Measurements from ENCODE around the gene MLYCD. TPM values are rescaled to one million over a fixed set of nuclear protein-coding genes. Genes with fewer than 3 reads are reported as not detected.

Gene MLYCD
- total and polyA plus RNA-seq, 4 donors = 3.7 to 24.4 (median 7.5) TPM

GRCh38 chr16:83901101-83901500 lies 2.2 kb downstream of the MLYCD start:
- no peak for DNase-seq (ENCODE audit: low spot score)
- peaks cover 11 to 44% (median 34%) of the 10 kb centered on the region in 4 donors for H3K4me1 ChIP-seq (ENCODE audit: control insufficient read depth in 4 of 4, insufficient read depth in 4 of 4, low read length in 3 of 4)
- no peak for TF ChIP-seq RAD21 (IDR thresholded peaks at IDR 0.05)
- TF ChIP-seq, protein P1, sequence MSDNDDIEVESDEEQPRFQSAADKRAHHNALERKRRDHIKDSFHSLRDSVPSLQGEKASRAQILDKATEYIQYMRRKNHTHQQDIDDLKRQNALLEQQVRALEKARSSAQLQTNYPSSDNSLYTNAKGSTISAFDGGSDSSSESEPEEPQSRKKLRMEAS (IDR thresholded peaks at IDR 0.05) = no peak
- no peak for TF ChIP-seq FOXA1 (IDR thresholded peaks at IDR 0.05)
- TF ChIP-seq YY1 (IDR thresholded peaks at IDR 0.05) = no peak
- no peak for TF ChIP-seq ATF3 (IDR thresholded peaks at IDR 0.05)
- H3K9me3 ChIP-seq (ENCODE audit: control insufficient read depth in 4 of 4, low read length in 3 of 4) = no peaks in the 10 kb centered on the region
- no peaks in the 10 kb centered on the region for H3K27me3 ChIP-seq (ENCODE audit: control insufficient read depth in 4 of 4, insufficient read depth in 4 of 4, low read length in 3 of 4)
- peak overlapping the region in 1 of 2 donors; percentile 19 for H3K27ac ChIP-seq (ENCODE audit: low read depth in 1 of 2, low read length in 2 of 2)
- no peaks in the 10 kb centered on the region for H3K36me3 ChIP-seq (ENCODE audit: control insufficient read depth in 4 of 4, insufficient read depth in 3 of 4, low read depth in 1 of 4, low read length in 3 of 4)
- 95% methylated on average over 3 of the region's 3 CpGs for WGBS
- H3K9ac ChIP-seq (ENCODE audit: low read depth in 1 of 2, low read length in 2 of 2) = no peak overlapping the region
- peak overlapping the region in 1 of 3 donors; percentile 3 for H3K4me3 ChIP-seq (ENCODE audit: low read depth in 1 of 3, low read length in 3 of 3)

GRCh38 chr16:83903751-83904150 lies 4.8 kb downstream of the MLYCD start:
- Histone ChIP-seq H3K27me3 (ENCODE audit: control insufficient read depth in 4 of 4, insufficient read depth in 4 of 4, low read length in 3 of 4) (no peaks in the 10 kb centered on the region), H3K9ac (ENCODE audit: low read depth in 1 of 2, low read length in 2 of 2) (no peak overlapping the region), H3K9me3 (ENCODE audit: control insufficient read depth in 4 of 4, low read length in 3 of 4) (no peaks in the 10 kb centered on the region), H3K36me3 (ENCODE audit: control insufficient read depth in 4 of 4, insufficient read depth in 3 of 4, low read depth in 1 of 4, low read length in 3 of 4) (peaks cover 3 to 17% (median 11%) of the 10 kb centered on the region in 4 donors), H3K4me1 (ENCODE audit: control insufficient read depth in 4 of 4, insufficient read depth in 4 of 4, low read length in 3 of 4) (peaks cover 11 to 39% (median 29%) of the 10 kb centered on the region in 4 donors), H3K27ac (ENCODE audit: low read depth in 1 of 2, low read length in 2 of 2) (peak overlapping the region; percentile 2 to 66), H3K4me3 (ENCODE audit: low read depth in 1 of 3, low read length in 3 of 3) (no peak overlapping the region)
- TF ChIP-seq, protein P1 (IDR thresholded peaks at IDR 0.05) = peak; percentile 61
- TF ChIP-seq TAF1 (conservative IDR thresholded peaks at IDR 0.05) (no peak), RXRA (IDR thresholded peaks at IDR 0.05) (peak; percentile 79 to 83), NR2F2 (IDR thresholded peaks at IDR 0.05) (peak; percentile 32), SP1 (IDR thresholded peaks at IDR 0.05) (peak; percentile 43), HNF4A (conservative IDR thresholded peaks at IDR 0.05) (peak in 1 of 2 donors; percentile 23), FOXA1 (IDR thresholded peaks at IDR 0.05) (no peak)
- 39% methylated on average over 10 of the region's 10 CpGs for WGBS
- DNase-seq (ENCODE audit: low spot score) = no peak

DNA sequence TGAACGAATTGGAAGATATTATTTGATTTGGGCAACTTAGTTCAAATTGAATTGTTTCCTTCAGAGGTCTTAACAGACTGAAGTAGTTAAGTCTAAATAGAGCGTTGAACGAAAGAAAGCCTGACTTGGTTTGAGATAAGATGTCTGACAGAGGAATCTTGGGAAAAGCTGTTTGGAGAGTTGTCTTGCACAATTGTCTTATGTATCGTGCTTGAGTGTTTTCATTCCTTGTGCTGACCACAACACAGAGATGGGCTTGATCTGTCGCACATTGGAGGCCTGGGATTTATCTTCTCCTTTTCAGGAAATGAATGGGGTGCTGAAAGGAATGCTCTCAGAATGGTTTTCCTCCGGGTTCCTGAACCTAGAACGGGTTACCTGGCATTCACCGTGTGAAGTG lies 7.8 kb downstream of the MLYCD start:
- TF ChIP-seq NR2F2 (IDR thresholded peaks at IDR 0.05) (no peak), FOXA2 (IDR thresholded peaks at IDR 0.05) (no peak), JUND (IDR thresholded peaks at IDR 0.05) (no peak), HNF4A (conservative IDR thresholded peaks at IDR 0.05) (no peak), GABPA (IDR thresholded peaks at IDR 0.05 in 1 of 2, conservative IDR thresholded peaks at IDR 0.05 in 1 of 2) (no peak), ATF3 (IDR thresholded peaks at IDR 0.05) (no peak), SP1 (IDR thresholded peaks at IDR 0.05) (no peak), EGR1 (IDR thresholded peaks at IDR 0.05; ENCODE audit: low read depth in 2 of 2) (no peak), CTCF (IDR thresholded peaks at IDR 0.05; ENCODE audit: low read depth, low read length, missing input control) (no peak), YY1 (IDR thresholded peaks at IDR 0.05) (no peak), HNF4G (IDR thresholded peaks at IDR 0.05) (no peak), RXRA (IDR thresholded peaks at IDR 0.05) (no peak), RAD21 (IDR thresholded peaks at IDR 0.05) (no peak), TAF1 (conservative IDR thresholded peaks at IDR 0.05) (no peak), FOXA1 (IDR thresholded peaks at IDR 0.05) (no peak)
- TF ChIP-seq, protein P1 (IDR thresholded peaks at IDR 0.05) = no peak
- TF ChIP-seq, protein P2, sequence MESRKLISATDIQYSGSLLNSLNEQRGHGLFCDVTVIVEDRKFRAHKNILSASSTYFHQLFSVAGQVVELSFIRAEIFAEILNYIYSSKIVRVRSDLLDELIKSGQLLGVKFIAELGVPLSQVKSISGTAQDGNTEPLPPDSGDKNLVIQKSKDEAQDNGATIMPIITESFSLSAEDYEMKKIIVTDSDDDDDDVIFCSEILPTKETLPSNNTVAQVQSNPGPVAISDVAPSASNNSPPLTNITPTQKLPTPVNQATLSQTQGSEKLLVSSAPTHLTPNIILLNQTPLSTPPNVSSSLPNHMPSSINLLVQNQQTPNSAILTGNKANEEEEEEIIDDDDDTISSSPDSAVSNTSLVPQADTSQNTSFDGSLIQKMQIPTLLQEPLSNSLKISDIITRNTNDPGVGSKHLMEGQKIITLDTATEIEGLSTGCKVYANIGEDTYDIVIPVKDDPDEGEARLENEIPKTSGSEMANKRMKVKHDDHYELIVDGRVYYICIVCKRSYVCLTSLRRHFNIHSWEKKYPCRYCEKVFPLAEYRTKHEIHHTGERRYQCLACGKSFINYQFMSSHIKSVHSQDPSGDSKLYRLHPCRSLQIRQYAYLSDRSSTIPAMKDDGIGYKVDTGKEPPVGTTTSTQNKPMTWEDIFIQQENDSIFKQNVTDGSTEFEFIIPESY (IDR thresholded peaks at IDR 0.05) = no peak
- TF ChIP-seq, protein P3, sequence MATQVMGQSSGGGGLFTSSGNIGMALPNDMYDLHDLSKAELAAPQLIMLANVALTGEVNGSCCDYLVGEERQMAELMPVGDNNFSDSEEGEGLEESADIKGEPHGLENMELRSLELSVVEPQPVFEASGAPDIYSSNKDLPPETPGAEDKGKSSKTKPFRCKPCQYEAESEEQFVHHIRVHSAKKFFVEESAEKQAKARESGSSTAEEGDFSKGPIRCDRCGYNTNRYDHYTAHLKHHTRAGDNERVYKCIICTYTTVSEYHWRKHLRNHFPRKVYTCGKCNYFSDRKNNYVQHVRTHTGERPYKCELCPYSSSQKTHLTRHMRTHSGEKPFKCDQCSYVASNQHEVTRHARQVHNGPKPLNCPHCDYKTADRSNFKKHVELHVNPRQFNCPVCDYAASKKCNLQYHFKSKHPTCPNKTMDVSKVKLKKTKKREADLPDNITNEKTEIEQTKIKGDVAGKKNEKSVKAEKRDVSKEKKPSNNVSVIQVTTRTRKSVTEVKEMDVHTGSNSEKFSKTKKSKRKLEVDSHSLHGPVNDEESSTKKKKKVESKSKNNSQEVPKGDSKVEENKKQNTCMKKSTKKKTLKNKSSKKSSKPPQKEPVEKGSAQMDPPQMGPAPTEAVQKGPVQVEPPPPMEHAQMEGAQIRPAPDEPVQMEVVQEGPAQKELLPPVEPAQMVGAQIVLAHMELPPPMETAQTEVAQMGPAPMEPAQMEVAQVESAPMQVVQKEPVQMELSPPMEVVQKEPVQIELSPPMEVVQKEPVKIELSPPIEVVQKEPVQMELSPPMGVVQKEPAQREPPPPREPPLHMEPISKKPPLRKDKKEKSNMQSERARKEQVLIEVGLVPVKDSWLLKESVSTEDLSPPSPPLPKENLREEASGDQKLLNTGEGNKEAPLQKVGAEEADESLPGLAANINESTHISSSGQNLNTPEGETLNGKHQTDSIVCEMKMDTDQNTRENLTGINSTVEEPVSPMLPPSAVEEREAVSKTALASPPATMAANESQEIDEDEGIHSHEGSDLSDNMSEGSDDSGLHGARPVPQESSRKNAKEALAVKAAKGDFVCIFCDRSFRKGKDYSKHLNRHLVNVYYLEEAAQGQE (IDR thresholded peaks at IDR 0.05) = no peak
- Histone ChIP-seq H3K27me3 (ENCODE audit: control insufficient read depth in 4 of 4, insufficient read depth in 4 of 4, low read length in 3 of 4) (no peaks in the 10 kb centered on the region), H3K27ac (ENCODE audit: low read depth in 1 of 2, low read length in 2 of 2) (no peak overlapping the region), H3K36me3 (ENCODE audit: control insufficient read depth in 4 of 4, insufficient read depth in 3 of 4, low read depth in 1 of 4, low read length in 3 of 4) (peaks cover 15 to 34% (median 27%) of the 10 kb centered on the region in 4 donors), H3K4me1 (ENCODE audit: control insufficient read depth in 4 of 4, insufficient read depth in 4 of 4, low read length in 3 of 4) (peaks cover 5 to 17% (median 12%) of the 10 kb centered on the region in 4 donors), H3K4me3 (ENCODE audit: low read depth in 1 of 3, low read length in 3 of 3) (no peak overlapping the region), H3K9ac (ENCODE audit: low read depth in 1 of 2, low read length in 2 of 2) (no peak overlapping the region), H3K9me3 (ENCODE audit: control insufficient read depth in 4 of 4, low read length in 3 of 4) (no peaks in the 10 kb centered on the region)
- WGBS = 81% methylated on average over 8 of the region's 8 CpGs
- DNase-seq (ENCODE audit: low spot score) = no peak

All from liver (tissue), 9 donors.